ENCODE results near the gene PRR5. TPM values are rescaled to one million over a fixed set of nuclear protein-coding genes. Genes with fewer than 3 reads are reported as not detected.
A peak's percentile ranks its signal among the peaks of the same experiment; 100 is the strongest.

PRR5 gene
- total and polyA plus RNA-seq, 2 of the 13 experiments (the other 11 are each of a cell fraction or from before 2014, with no cell fraction given), result 11.6 to 27.5 TPM

DNA sequence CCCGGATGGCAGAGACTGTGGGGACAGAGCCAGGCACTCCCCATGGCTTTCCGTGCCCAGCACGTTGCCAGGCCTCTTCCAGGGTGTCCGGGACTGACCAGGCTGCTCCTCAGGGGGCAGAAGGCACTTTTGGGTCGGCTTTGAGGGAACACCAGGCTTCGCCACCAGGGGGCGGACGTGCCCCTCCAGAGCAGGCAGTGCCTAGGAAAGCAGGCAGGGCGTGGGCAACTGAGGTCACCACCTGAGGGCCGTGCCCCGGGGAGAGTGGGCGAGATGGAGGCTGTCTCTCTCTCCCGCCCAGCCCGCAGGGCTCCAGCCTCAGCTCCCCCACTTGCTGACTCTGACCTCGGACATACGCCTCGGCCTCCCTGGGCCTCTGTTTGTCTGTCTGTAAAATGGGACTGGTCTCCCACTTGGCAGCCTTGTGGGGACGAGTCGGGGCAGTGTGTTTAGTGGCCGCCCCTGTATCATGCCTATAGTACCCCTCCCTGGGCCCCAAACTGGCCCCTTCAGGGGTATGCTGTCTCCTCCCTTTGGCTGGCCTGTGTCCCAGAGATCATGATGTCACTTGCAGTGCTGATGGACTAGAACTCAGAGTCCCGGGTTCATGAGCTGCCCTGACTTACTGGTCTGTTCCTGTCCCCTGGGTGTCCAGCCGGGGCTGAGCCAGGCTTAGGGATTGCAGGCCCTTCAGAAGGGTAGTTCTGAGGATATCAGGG is 4.4 kb upstream of the PRR5 start (continued):
- TF ChIP-seq, protein P1, sequence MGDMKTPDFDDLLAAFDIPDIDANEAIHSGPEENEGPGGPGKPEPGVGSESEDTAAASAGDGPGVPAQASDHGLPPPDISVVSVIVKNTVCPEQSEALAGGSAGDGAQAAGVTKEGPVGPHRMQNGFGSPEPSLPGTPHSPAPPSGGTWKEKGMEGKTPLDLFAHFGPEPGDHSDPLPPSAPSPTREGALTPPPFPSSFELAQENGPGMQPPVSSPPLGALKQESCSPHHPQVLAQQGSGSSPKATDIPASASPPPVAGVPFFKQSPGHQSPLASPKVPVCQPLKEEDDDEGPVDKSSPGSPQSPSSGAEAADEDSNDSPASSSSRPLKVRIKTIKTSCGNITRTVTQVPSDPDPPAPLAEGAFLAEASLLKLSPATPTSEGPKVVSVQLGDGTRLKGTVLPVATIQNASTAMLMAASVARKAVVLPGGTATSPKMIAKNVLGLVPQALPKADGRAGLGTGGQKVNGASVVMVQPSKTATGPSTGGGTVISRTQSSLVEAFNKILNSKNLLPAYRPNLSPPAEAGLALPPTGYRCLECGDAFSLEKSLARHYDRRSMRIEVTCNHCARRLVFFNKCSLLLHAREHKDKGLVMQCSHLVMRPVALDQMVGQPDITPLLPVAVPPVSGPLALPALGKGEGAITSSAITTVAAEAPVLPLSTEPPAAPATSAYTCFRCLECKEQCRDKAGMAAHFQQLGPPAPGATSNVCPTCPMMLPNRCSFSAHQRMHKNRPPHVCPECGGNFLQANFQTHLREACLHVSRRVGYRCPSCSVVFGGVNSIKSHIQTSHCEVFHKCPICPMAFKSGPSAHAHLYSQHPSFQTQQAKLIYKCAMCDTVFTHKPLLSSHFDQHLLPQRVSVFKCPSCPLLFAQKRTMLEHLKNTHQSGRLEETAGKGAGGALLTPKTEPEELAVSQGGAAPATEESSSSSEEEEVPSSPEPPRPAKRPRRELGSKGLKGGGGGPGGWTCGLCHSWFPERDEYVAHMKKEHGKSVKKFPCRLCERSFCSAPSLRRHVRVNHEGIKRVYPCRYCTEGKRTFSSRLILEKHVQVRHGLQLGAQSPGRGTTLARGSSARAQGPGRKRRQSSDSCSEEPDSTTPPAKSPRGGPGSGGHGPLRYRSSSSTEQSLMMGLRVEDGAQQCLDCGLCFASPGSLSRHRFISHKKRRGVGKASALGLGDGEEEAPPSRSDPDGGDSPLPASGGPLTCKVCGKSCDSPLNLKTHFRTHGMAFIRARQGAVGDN (CRISPR knock-in tag; IDR thresholded peaks at IDR 0.05), result peak; percentile 60
- TF ChIP-seq PLRG1 (conservative IDR thresholded peaks at IDR 0.05) (no peak), SAFB2 (CRISPR knock-in tag; IDR thresholded peaks at IDR 0.05; ENCODE audit: borderline replicate concordance, low read depth) (no peak), ZNF337 (CRISPR knock-in tag; IDR thresholded peaks at IDR 0.05; ENCODE audit: borderline replicate concordance, low read depth) (0 out of 2 replicates have a peak, but pooled peaks have one; percentile 32), ZNF263 (CRISPR knock-in tag; IDR thresholded peaks at IDR 0.05) (0 out of 2 replicates have a peak, but pooled peaks have one; percentile 12), ZNF883 (CRISPR knock-in tag; IDR thresholded peaks at IDR 0.05; ENCODE audit: not compliant biosample characterization) (peak; percentile 20), RXRB (CRISPR knock-in tag; IDR thresholded peaks at IDR 0.05; ENCODE audit: borderline replicate concordance) (no peak), STAG1 (CRISPR knock-in tag; IDR thresholded peaks at IDR 0.05) (peak; percentile 83), ZMYM3 (CRISPR knock-in tag; IDR thresholded peaks at IDR 0.05) (peak; percentile 96), FOXO1 (CRISPR knock-in tag; IDR thresholded peaks at IDR 0.05) (peak; percentile 43; the same call in 1 of the 2 replicates), ZNF629 (CRISPR knock-in tag; conservative IDR thresholded peaks at IDR 0.05) (peak; percentile 98), NR2F6 (IDR thresholded peaks at IDR 0.05) (no peak), NR2F6 (CRISPR knock-in tag; IDR thresholded peaks at IDR 0.05) (peak; percentile 57; the same call in 1 of the 2 replicates), ZNF724P (CRISPR knock-in tag; IDR thresholded peaks at IDR 0.05; ENCODE audit: borderline replicate concordance) (no peak)
- TF ChIP-seq, protein P2, sequence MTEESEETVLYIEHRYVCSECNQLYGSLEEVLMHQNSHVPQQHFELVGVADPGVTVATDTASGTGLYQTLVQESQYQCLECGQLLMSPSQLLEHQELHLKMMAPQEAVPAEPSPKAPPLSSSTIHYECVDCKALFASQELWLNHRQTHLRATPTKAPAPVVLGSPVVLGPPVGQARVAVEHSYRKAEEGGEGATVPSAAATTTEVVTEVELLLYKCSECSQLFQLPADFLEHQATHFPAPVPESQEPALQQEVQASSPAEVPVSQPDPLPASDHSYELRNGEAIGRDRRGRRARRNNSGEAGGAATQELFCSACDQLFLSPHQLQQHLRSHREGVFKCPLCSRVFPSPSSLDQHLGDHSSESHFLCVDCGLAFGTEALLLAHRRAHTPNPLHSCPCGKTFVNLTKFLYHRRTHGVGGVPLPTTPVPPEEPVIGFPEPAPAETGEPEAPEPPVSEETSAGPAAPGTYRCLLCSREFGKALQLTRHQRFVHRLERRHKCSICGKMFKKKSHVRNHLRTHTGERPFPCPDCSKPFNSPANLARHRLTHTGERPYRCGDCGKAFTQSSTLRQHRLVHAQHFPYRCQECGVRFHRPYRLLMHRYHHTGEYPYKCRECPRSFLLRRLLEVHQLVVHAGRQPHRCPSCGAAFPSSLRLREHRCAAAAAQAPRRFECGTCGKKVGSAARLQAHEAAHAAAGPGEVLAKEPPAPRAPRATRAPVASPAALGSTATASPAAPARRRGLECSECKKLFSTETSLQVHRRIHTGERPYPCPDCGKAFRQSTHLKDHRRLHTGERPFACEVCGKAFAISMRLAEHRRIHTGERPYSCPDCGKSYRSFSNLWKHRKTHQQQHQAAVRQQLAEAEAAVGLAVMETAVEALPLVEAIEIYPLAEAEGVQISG (CRISPR knock-in tag; IDR thresholded peaks at IDR 0.05), result peak; percentile 28; the same call in 1 of the 2 replicates
- TF ChIP-seq, protein P3, sequence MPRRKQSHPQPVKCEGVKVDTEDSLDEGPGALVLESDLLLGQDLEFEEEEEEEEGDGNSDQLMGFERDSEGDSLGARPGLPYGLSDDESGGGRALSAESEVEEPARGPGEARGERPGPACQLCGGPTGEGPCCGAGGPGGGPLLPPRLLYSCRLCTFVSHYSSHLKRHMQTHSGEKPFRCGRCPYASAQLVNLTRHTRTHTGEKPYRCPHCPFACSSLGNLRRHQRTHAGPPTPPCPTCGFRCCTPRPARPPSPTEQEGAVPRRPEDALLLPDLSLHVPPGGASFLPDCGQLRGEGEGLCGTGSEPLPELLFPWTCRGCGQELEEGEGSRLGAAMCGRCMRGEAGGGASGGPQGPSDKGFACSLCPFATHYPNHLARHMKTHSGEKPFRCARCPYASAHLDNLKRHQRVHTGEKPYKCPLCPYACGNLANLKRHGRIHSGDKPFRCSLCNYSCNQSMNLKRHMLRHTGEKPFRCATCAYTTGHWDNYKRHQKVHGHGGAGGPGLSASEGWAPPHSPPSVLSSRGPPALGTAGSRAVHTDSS (CRISPR knock-in tag; conservative IDR thresholded peaks at IDR 0.05), result no peak
- TF ChIP-seq, protein P4, sequence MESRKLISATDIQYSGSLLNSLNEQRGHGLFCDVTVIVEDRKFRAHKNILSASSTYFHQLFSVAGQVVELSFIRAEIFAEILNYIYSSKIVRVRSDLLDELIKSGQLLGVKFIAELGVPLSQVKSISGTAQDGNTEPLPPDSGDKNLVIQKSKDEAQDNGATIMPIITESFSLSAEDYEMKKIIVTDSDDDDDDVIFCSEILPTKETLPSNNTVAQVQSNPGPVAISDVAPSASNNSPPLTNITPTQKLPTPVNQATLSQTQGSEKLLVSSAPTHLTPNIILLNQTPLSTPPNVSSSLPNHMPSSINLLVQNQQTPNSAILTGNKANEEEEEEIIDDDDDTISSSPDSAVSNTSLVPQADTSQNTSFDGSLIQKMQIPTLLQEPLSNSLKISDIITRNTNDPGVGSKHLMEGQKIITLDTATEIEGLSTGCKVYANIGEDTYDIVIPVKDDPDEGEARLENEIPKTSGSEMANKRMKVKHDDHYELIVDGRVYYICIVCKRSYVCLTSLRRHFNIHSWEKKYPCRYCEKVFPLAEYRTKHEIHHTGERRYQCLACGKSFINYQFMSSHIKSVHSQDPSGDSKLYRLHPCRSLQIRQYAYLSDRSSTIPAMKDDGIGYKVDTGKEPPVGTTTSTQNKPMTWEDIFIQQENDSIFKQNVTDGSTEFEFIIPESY (CRISPR knock-in tag; IDR thresholded peaks at IDR 0.05), result 0 out of 2 replicates have a peak, but pooled peaks have one; percentile 19
- TF ChIP-seq, protein P5, sequence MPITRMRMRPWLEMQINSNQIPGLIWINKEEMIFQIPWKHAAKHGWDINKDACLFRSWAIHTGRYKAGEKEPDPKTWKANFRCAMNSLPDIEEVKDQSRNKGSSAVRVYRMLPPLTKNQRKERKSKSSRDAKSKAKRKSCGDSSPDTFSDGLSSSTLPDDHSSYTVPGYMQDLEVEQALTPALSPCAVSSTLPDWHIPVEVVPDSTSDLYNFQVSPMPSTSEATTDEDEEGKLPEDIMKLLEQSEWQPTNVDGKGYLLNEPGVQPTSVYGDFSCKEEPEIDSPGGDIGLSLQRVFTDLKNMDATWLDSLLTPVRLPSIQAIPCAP (CRISPR knock-in tag; IDR thresholded peaks at IDR 0.05; ENCODE audit: low read depth), result no peak
